GM12801 (cell line): ENCODE results near the gene SIPA1L3.

Experiments used
- CTCF ChIP-seq: IDR thresholded peaks from one replicate; pipeline ENCODE4 v1.5.1; 2011; ENCODE audit warnings: control low read depth; ENCODE audit not compliant: insufficient read length; ENCODE audit errors: extremely low read depth

SIPA1L3 gene

GRCh38 chr19:37972803-37973202 lies 65.8 kb downstream of the SIPA1L3 start:
- no peak for TF ChIP-seq CTCF

- TF ChIP-seq CTCF, result no peak
Measured at GRCh38 chr19:37973666-37974065, 66.7 kb downstream of the SIPA1L3 start.

- no peak for TF ChIP-seq CTCF
Measured at GRCh38 chr19:37975071-37975470, 68.1 kb downstream of the SIPA1L3 start.

GRCh38 chr19:37975596-37976515 lies 68.8 kb downstream of the SIPA1L3 start:
- TF ChIP-seq CTCF, result no peak

GRCh38 chr19:37977391-37977790 lies 70.4 kb downstream of the SIPA1L3 start:
- TF ChIP-seq CTCF, result no peak

- TF ChIP-seq CTCF, result no peak
Measured at GRCh38 chr19:37977992-37978391, 71.0 kb downstream of the SIPA1L3 start.

GRCh38 chr19:37979547-37980082 lies 72.6 kb downstream of the SIPA1L3 start:
- no peak for TF ChIP-seq CTCF
